GM12878 (cell line): ENCODE data around the gene AKAP9. TPM values are rescaled to one million over a fixed set of nuclear protein-coding genes. Genes with fewer than 3 reads are reported as not detected.

ENCODE experiments used
- ASH2L ChIP-seq: fragments of 300-600, 200-600 bp; sonication (generic); IDR thresholded peaks from 2 replicates; pipeline ENCODE4 v1.6.1; 2017; ENCODE audit warnings: low read depth, mild to moderate bottlenecking, borderline replicate concordance
- ATF2 ChIP-seq: IDR thresholded peaks from 2 replicates; pipeline ENCODE4 v1.6.1; 2012; ENCODE audit warnings: low read length, inconsistent platforms
- CBFB ChIP-seq: IDR thresholded peaks from 2 replicates; pipeline ENCODE4 v1.6.1; 2016; ENCODE audit warnings: antibody characterized with exemption, low read depth
- CBX5 ChIP-seq: sonication (generic); IDR thresholded peaks from 2 replicates; pipeline ENCODE4 v1.6.1; 2016; ENCODE audit warnings: low read depth, moderate library complexity, mild to moderate bottlenecking, inconsistent platforms
- ESRRA ChIP-seq: IDR thresholded peaks from 2 replicates; pipeline ENCODE4 v1.6.1; 2012; ENCODE audit warnings: mild to moderate bottlenecking, low read length, improper control_type of control experiment
- ETV6 ChIP-seq, 2 experiments: fragments of 450-650 bp in 1 of 2; IDR thresholded peaks in 1 of 2; conservative IDR thresholded peaks in 1 of 2; 2 replicates each; pipeline ENCODE4 v1.6.1; 2014; ENCODE audit warnings: antibody characterized with exemption in 1 of 2, borderline replicate concordance in 1 of 2, low read depth in 1 of 2, mild to moderate bottlenecking in 1 of 2, moderate library complexity in 1 of 2
- FOS ChIP-seq: IDR thresholded peaks from 3 replicates; pipeline ENCODE4 v1.6.1; 2011; ENCODE audit warnings: borderline replicate concordance; ENCODE audit not compliant: insufficient read length; ENCODE audit errors: extremely low read depth
- GABPA ChIP-seq: IDR thresholded peaks from 2 replicates; pipeline ENCODE4 v1.6.1; 2014; ENCODE audit warnings: antibody characterized with exemption, low read depth, mild to moderate bottlenecking, inconsistent platforms
- JUND ChIP-seq: IDR thresholded peaks from 2 replicates; pipeline ENCODE4 v1.6.1; 2012; ENCODE audit warnings: low read depth, mild to moderate bottlenecking, low read length, improper control_type of control experiment, moderate library complexity
- MXI1 ChIP-seq: fragments of 150-350 bp; IDR thresholded peaks from 2 replicates; pipeline ENCODE4 v1.6.1; 2011; ENCODE audit warnings: low read depth, mild to moderate bottlenecking, inconsistent platforms, low read length, improper control_type of control experiment
- MYB ChIP-seq: fragments of 150-350 bp; IDR thresholded peaks from 2 replicates; pipeline ENCODE4 v1.6.1; 2014; ENCODE audit warnings: mild to moderate bottlenecking, low read depth, low read length, borderline replicate concordance
- MYC ChIP-seq: IDR thresholded peaks from 2 replicates; pipeline ENCODE4 v1.6.1; 2011; ENCODE audit warnings: mild to moderate bottlenecking, low read length, moderate library complexity, inconsistent platforms; ENCODE audit not compliant: insufficient read depth, insufficient replicate concordance, insufficient read length, severe bottlenecking
- NR2C2 ChIP-seq: IDR thresholded peaks from 2 replicates; pipeline ENCODE4 v1.6.1; 2011; ENCODE audit warnings: borderline replicate concordance, low read depth; ENCODE audit not compliant: control insufficient read depth, insufficient read length
- PAX8 ChIP-seq: fragments of 450-650 bp; IDR thresholded peaks from 2 replicates; pipeline ENCODE4 v1.6.1; 2017; ENCODE audit warnings: mild to moderate bottlenecking, moderate library complexity
- TCF3 ChIP-seq: IDR thresholded peaks from 2 replicates; pipeline ENCODE4 v1.6.1; 2012; ENCODE audit warnings: low read depth, mild to moderate bottlenecking, low read length, borderline replicate concordance; ENCODE audit not compliant: insufficient read depth
- ZBED1 ChIP-seq: IDR thresholded peaks from 2 replicates; pipeline ENCODE4 v1.6.1; 2016; ENCODE audit warnings: borderline replicate concordance
- ZZZ3 ChIP-seq: IDR thresholded peaks from 2 replicates; pipeline ENCODE4 v1.6.1; 2011; ENCODE audit warnings: low read depth; ENCODE audit not compliant: control insufficient read depth, insufficient read length
- polyA plus RNA-seq, 11 experiments: library from polyadenylated mRNA; depleted of rRNA in 4 of 11; unstranded in 6 of 11; stranded (reverse) in 5 of 11; fragments of >200 nt; fragmentation: Nextera tagmentation in 4 of 11; fragmentation: Illumina TruSeq in 1 of 11; extraction: Ambion mirVana in 4 of 11; extraction: Trizol in 1 of 11; gene quantifications; 1 replicate in 1 of 11; 2 replicates in 10 of 11; pipeline versions ENCODE4 v1.2.1 to v1.2.3, GENCODE V29; 2011 to 2016; ENCODE audit warnings: inconsistent platforms in 2 of 11, missing spikeins in 2 of 11, low read depth in 1 of 11
- total RNA-seq, 4 experiments: library from RNA; depleted of rRNA in 3 of 4; stranded (reverse); fragments of >200 nt in 3 of 4; fragmentation: Illumina TruSeq in 1 of 4; extraction: Trizol in 1 of 4; gene quantifications; 2 replicates each; pipeline versions ENCODE4 v1.2.1 to v1.2.3, GENCODE V29; 2013 to 2021
- TF ChIP-seq, protein P1 (sequence below): fragments of 450-650 bp; formaldehyde crosslinking; IDR thresholded peaks from 2 replicates; pipeline ENCODE4 v1.5.0; 2022; ENCODE audit warnings: mild to moderate bottlenecking, missing genetic modification characterization
- TF ChIP-seq, protein P2 (sequence below): IDR thresholded peaks from 2 replicates; pipeline ENCODE4 v1.6.1; 2011; ENCODE audit warnings: borderline replicate concordance, low read depth, mild to moderate bottlenecking, moderate library complexity, mixed read lengths, low read length; ENCODE audit not compliant: insufficient read depth; ENCODE audit errors: extremely low read length
- TF ChIP-seq, protein P3 (sequence below): fragments of 450-650 bp; IDR thresholded peaks from 2 replicates; pipeline ENCODE4 v1.6.1; 2016; ENCODE audit warnings: mild to moderate bottlenecking

The AKAP9 gene
- total and polyA plus RNA-seq, 10 of the 15 experiments (the other 5 are each of a cell fraction or from before 2014, with no cell fraction given): 21.1 to 62.8 (median 31.6) TPM

GRCh38 chr7:92134271-92135051 is 193.8 kb downstream of the AKAP9 start, which contains the start of gene CYP51A1 (continued):
- TF ChIP-seq NR2C2 (no peak), MYC (peak; percentile 25), GABPA (no peak), JUND (no peak), CBFB (peak; percentile 83; the same call in 1 of the 2 replicates), ETV6 (conservative IDR thresholded peaks at IDR 0.05 in 1 of 2, IDR thresholded peaks at IDR 0.05 in 1 of 2; ENCODE audit: borderline replicate concordance in 1 of 2, low read depth in 1 of 2) (no peak), ZZZ3 (no peak), FOS (no peak), ATF2 (no peak; the same call in 1 of the 2 replicates), ASH2L (0 out of 2 replicates have a peak, but pooled peaks have one; percentile 60), TCF3 (0 out of 2 replicates have a peak, but pooled peaks have one; percentile 52), CBX5 (peak; percentile 63; the same call in 1 of the 2 replicates), ZBED1 (no peak), ESRRA (no peak), PAX8 (no peak), MYB (no peak), MXI1 (peak; percentile 61; the same call in 1 of the 2 replicates)
- TF ChIP-seq, protein P1, sequence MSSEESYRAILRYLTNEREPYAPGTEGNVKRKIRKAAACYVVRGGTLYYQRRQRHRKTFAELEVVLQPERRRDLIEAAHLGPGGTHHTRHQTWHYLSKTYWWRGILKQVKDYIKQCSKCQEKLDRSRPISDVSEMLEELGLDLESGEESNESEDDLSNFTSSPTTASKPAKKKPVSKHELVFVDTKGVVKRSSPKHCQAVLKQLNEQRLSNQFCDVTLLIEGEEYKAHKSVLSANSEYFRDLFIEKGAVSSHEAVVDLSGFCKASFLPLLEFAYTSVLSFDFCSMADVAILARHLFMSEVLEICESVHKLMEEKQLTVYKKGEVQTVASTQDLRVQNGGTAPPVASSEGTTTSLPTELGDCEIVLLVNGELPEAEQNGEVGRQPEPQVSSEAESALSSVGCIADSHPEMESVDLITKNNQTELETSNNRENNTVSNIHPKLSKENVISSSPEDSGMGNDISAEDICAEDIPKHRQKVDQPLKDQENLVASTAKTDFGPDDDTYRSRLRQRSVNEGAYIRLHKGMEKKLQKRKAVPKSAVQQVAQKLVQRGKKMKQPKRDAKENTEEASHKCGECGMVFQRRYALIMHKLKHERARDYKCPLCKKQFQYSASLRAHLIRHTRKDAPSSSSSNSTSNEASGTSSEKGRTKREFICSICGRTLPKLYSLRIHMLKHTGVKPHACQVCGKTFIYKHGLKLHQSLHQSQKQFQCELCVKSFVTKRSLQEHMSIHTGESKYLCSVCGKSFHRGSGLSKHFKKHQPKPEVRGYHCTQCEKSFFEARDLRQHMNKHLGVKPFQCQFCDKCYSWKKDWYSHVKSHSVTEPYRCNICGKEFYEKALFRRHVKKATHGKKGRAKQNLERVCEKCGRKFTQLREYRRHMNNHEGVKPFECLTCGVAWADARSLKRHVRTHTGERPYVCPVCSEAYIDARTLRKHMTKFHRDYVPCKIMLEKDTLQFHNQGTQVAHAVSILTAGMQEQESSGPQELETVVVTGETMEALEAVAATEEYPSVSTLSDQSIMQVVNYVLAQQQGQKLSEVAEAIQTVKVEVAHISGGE (CRISPR knock-in tag): no peak
- TF ChIP-seq, protein P2, sequence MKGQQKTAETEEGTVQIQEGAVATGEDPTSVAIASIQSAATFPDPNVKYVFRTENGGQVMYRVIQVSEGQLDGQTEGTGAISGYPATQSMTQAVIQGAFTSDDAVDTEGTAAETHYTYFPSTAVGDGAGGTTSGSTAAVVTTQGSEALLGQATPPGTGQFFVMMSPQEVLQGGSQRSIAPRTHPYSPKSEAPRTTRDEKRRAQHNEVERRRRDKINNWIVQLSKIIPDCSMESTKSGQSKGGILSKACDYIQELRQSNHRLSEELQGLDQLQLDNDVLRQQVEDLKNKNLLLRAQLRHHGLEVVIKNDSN: no peak
- TF ChIP-seq, protein P3, sequence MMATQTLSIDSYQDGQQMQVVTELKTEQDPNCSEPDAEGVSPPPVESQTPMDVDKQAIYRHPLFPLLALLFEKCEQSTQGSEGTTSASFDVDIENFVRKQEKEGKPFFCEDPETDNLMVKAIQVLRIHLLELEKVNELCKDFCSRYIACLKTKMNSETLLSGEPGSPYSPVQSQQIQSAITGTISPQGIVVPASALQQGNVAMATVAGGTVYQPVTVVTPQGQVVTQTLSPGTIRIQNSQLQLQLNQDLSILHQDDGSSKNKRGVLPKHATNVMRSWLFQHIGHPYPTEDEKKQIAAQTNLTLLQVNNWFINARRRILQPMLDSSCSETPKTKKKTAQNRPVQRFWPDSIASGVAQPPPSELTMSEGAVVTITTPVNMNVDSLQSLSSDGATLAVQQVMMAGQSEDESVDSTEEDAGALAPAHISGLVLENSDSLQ: no peak
